ENCODE data around the gene COL6A5. TPM values are rescaled to one million over a fixed set of nuclear protein-coding genes. Genes with fewer than 3 reads are reported as not detected.

The COL6A5 gene
- polyA plus RNA-seq, 2 of the 4 experiments (the other 2 are of a cell fraction), result not detected

DNA sequence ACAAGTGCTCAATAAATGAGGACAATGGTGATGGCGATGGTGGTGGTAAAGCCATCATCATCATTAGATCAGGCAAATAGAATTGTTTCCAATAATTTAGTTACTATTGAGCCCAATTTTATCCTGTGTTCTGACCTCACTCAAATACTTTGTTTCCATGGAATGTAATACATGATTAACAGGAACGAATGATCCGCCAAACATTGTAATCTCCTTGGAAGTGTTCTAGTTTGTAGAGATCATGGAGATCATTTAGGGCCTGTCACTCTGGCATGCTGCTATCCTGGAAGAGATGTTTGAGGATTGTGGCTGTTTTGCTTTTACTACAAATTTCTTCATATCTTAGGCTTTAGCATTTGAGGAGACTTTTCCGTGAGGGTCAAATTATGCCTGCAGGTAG, 174.3 kb downstream of the COL6A5 start:
- Histone ChIP-seq H3K27ac (no peak overlapping the region), H3K9me3 (no peaks in the 10 kb centered on the region), H3K4me3 (no peak overlapping the region), H3K4me1 (no peaks in the 10 kb centered on the region), H3K4me2 (no peak overlapping the region)
- POLR2A ChIA-PET, result no interaction called here
- TF ChIP-seq RARB (CRISPR knock-in tag; IDR thresholded peaks at IDR 0.05), result no peak
- no peak for TF ChIP-seq HOXB5 (CRISPR knock-in tag; IDR thresholded peaks at IDR 0.05)
- TF ChIP-seq RFX5 (IDR thresholded peaks at IDR 0.05), result no peak
- TF ChIP-seq, protein P1, sequence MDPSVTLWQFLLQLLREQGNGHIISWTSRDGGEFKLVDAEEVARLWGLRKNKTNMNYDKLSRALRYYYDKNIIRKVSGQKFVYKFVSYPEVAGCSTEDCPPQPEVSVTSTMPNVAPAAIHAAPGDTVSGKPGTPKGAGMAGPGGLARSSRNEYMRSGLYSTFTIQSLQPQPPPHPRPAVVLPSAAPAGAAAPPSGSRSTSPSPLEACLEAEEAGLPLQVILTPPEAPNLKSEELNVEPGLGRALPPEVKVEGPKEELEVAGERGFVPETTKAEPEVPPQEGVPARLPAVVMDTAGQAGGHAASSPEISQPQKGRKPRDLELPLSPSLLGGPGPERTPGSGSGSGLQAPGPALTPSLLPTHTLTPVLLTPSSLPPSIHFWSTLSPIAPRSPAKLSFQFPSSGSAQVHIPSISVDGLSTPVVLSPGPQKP (IDR thresholded peaks at IDR 0.05; ENCODE audit: low read depth, low read length), result no peak
- TF ChIP-seq ZC3H11A (IDR thresholded peaks at IDR 0.05), result no peak
- TF ChIP-seq MAX (IDR thresholded peaks at IDR 0.05), result no peak
- no peak for TF ChIP-seq SMC3 (IDR thresholded peaks at IDR 0.05)
- TF ChIP-seq, protein P2, sequence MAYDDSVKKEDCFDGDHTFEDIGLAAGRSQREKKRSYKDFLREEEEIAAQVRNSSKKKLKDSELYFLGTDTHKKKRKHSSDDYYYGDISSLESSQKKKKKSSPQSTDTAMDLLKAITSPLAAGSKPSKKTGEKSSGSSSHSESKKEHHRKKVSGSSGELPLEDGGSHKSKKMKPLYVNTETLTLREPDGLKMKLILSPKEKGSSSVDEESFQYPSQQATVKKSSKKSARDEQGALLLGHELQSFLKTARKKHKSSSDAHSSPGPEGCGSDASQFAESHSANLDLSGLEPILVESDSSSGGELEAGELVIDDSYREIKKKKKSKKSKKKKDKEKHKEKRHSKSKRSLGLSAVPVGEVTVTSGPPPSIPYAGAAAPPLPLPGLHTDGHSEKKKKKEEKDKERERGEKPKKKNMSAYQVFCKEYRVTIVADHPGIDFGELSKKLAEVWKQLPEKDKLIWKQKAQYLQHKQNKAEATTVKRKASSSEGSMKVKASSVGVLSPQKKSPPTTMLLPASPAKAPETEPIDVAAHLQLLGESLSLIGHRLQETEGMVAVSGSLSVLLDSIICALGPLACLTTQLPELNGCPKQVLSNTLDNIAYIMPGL (CRISPR knock-in tag; IDR thresholded peaks at IDR 0.05; ENCODE audit: borderline replicate concordance), result no peak
- no peak for TF ChIP-seq BHLHE40 (IDR thresholded peaks at IDR 0.05; ENCODE audit: low read depth, low read length)
- no peak for TF ChIP-seq NFE2L2 (conservative IDR thresholded peaks at IDR 0.05; ENCODE audit: low read length)
- TF ChIP-seq NR3C1 (IDR thresholded peaks at IDR 0.05), result no peak
- no peak for TF ChIP-seq MYC (IDR thresholded peaks at IDR 0.05; ENCODE audit: borderline replicate concordance, low read length)
- WGBS (ENCODE audit: missing lambda C conversion rate), result 62% methylated on average over 4 of the region's 4 CpGs
- no peak for DNase-seq (ENCODE audit: low read depth in 1 of 2, low spot score in 1 of 2)
- FAIRE-seq, result no peak
- no peak for ATAC-seq
- CTCF ChIA-PET, result no interaction called here

GRCh38 chr3:130522399-130522798, 176.9 kb downstream of the COL6A5 start:
- 2% methylated on average over 2 of the region's 2 CpGs for WGBS (ENCODE audit: missing lambda C conversion rate)
- TF ChIP-seq HOXB13 (CRISPR knock-in tag; IDR thresholded peaks at IDR 0.05; ENCODE audit: low read depth) (no peak), POLR2A (IDR thresholded peaks at IDR 0.05; ENCODE audit: low read length) (no peak), FOSL2 (IDR thresholded peaks at IDR 0.05) (no peak), FOSL2 (CRISPR knock-in tag; IDR thresholded peaks at IDR 0.05) (no peak), TFCP2L1 (CRISPR knock-in tag; IDR thresholded peaks at IDR 0.05) (no peak), RNF2 (IDR thresholded peaks at IDR 0.05; ENCODE audit: borderline replicate concordance, low read depth) (no peak), CBX2 (IDR thresholded peaks at IDR 0.05; ENCODE audit: borderline replicate concordance, low read depth) (no peak), HOXB5 (CRISPR knock-in tag; IDR thresholded peaks at IDR 0.05) (no peak), SMC3 (IDR thresholded peaks at IDR 0.05) (no peak), NPAS2 (CRISPR knock-in tag; IDR thresholded peaks at IDR 0.05; ENCODE audit: borderline replicate concordance) (no peak), MYC (IDR thresholded peaks at IDR 0.05; ENCODE audit: borderline replicate concordance, low read length) (no peak), RFX5 (IDR thresholded peaks at IDR 0.05) (no peak), POLR2AphosphoS2 (conservative IDR thresholded peaks at IDR 0.05; ENCODE audit: low read length) (no peak), ATOH8 (CRISPR knock-in tag; IDR thresholded peaks at IDR 0.05; ENCODE audit: low read depth) (no peak), KDM1A (IDR thresholded peaks at IDR 0.05; ENCODE audit: low read depth) (no peak), ESRRA (IDR thresholded peaks at IDR 0.05; ENCODE audit: borderline replicate concordance, low read length) (no peak), RCOR1 (IDR thresholded peaks at IDR 0.05; ENCODE audit: low read depth, low read length) (no peak), CHD4 (IDR thresholded peaks at IDR 0.05; ENCODE audit: borderline replicate concordance) (no peak), CHD2 (IDR thresholded peaks at IDR 0.05; ENCODE audit: low read length, partially characterized antibody) (no peak)
- Histone ChIP-seq H3K4me3 (no peak overlapping the region), H3K4me2 (no peak overlapping the region), H3K27ac (no peak overlapping the region), H3K9me3 (no peaks in the 10 kb centered on the region), H3K4me1 (no peaks in the 10 kb centered on the region)
- POLR2A ChIA-PET, result no interaction called here
- DNase-seq (ENCODE audit: low read depth in 1 of 2, low spot score in 1 of 2) (no peak), ATAC-seq (no peak), FAIRE-seq (no peak)
- CTCF ChIA-PET, result no interaction called here

Data from A549 (cell line).